K562 (cell line): ENCODE data around the gene ABAT.

Experiments
- POLR2AphosphoS5 ChIP-seq: IDR thresholded peaks from 2 replicates; pipeline ENCODE4 v1.6.1; 2011; ENCODE audit warnings: mild to moderate bottlenecking, low read depth, low read length, moderate library complexity; ENCODE audit not compliant: control insufficient read depth, insufficient read depth
- SIN3A ChIP-seq, 2 experiments: fragments of 150-350 bp in 1 of 2; IDR thresholded peaks; 2 replicates each; pipeline ENCODE4 v1.6.1; 2011 to 2016; ENCODE audit warnings: borderline replicate concordance in 2 of 2, low read depth in 2 of 2, low read length in 2 of 2, mild to moderate bottlenecking in 2 of 2, moderate library complexity in 2 of 2; ENCODE audit not compliant: control insufficient read depth in 1 of 2
- SREBF2 ChIP-seq: sonication (generic); formaldehyde crosslinking; IDR thresholded peaks from 2 replicates; pipeline ENCODE4 v1.4.0; 2020; ENCODE audit warnings: mild to moderate bottlenecking, missing genetic modification reagents
- ZBTB7A ChIP-seq: IDR thresholded peaks from 2 replicates; pipeline ENCODE4 v1.6.1; 2011; ENCODE audit warnings: low read depth, mild to moderate bottlenecking, low read length, moderate library complexity, borderline replicate concordance; ENCODE audit not compliant: control insufficient read depth

DNA sequence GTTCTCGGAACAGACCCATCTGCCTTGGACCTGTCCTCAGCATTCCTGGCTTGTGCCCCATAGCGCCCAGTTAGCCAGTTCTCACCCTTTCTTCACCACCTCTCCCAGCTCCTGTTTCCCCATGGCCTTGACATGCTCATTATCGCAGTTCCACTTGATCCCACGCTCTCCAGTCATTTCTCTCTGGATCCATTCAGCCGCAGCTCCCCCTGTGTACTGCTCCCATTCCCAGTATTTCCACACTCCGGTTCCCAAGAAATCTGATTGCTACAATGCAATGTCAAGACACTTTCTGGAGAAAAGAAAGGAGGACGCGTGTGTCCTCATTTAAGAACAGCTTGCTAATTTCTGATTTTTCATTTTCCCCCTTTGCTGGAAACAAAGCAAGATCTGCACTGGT is 67.7 kb downstream of the ABAT start:
- TF ChIP-seq SIN3A (IDR thresholded peaks at IDR 0.05; ENCODE audit: borderline replicate concordance in 2 of 2, control insufficient read depth in 1 of 2, low read depth in 2 of 2, low read length in 2 of 2) (no peak), SREBF2 (CRISPR knock-in tag) (no peak), POLR2AphosphoS5 (no peak), ZBTB7A (no peak)
